Measurements from ENCODE around the gene F10. TPM values are rescaled to one million over a fixed set of nuclear protein-coding genes. Genes with fewer than 3 reads are reported as not detected.

Gene F10
- total RNA-seq, 1 donor from 2014 or later, result not detected

DNA sequence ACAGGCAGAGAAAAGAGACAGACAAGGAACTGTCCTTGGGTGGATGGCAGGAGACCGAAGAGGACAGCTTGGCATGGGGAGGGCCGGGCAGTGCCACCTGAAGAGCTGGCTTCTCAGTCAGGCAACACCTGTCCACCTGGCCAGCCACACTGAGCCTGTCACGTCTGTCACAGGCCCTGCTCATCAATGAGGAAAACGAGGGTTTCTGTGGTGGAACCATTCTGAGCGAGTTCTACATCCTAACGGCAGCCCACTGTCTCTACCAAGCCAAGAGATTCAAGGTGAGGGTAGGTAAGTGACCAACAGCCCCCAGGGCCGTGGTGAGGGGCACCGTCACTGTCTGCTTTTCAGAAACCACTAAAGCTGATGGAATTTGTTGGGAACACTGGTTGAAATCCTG lies 24.6 kb downstream of the F10 start:
- no peak overlapping the region for H3K4me3 Mint-ChIP-seq

DNA sequence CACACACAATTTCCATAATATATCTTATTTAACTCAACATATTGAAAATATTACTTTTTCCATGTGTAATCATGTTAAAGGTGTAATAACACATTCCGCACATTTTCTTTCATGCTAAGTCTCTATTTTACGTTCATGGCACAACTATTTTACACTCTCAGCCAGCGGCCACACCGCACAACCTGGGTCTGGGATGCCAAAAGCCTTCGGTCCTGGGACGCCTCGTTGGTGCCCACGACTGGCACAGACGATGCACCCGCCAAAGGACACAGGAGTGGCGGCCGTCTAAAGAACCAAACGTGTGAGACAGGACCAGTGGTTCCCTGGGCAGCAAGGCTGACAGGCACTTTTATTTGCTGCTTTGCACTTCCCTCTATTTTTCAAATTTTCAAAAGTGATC lies 25.8 kb downstream of the F10 start:
- intact Hi-C loops (cut with micrococcal nuclease), result no loop called here
- H3K36me3 Mint-ChIP-seq (ENCODE audit: low read depth), result no peaks in the 10 kb centered on the region
- no peak for DNase-seq (ENCODE audit: low spot score)
- no peaks in the 10 kb centered on the region for H3K9me3 Mint-ChIP-seq
- no peak overlapping the region for H3K4me3 Mint-ChIP-seq
- peaks cover 11% of the 10 kb centered on the region for H3K4me1 Mint-ChIP-seq (ENCODE audit: low read depth)
- no peak overlapping the region for H3K27ac Mint-ChIP-seq
- peaks cover 24% of the 10 kb centered on the region for H3K27me3 Mint-ChIP-seq (ENCODE audit: insufficient read depth)

More for the DNA sequence above, 24.6 kb downstream of the F10 start:
- no peak for DNase-seq (ENCODE audit: low spot score)
- intact Hi-C loops (cut with micrococcal nuclease), result no loop called here
- H3K9me3 Mint-ChIP-seq, result no peaks in the 10 kb centered on the region
- no peak overlapping the region for H3K27ac Mint-ChIP-seq
- H3K27me3 Mint-ChIP-seq (ENCODE audit: insufficient read depth), result peaks cover 18% of the 10 kb centered on the region
- H3K36me3 Mint-ChIP-seq (ENCODE audit: low read depth), result no peaks in the 10 kb centered on the region
- H3K4me1 Mint-ChIP-seq (ENCODE audit: low read depth), result peaks cover 3% of the 10 kb centered on the region

DNA sequence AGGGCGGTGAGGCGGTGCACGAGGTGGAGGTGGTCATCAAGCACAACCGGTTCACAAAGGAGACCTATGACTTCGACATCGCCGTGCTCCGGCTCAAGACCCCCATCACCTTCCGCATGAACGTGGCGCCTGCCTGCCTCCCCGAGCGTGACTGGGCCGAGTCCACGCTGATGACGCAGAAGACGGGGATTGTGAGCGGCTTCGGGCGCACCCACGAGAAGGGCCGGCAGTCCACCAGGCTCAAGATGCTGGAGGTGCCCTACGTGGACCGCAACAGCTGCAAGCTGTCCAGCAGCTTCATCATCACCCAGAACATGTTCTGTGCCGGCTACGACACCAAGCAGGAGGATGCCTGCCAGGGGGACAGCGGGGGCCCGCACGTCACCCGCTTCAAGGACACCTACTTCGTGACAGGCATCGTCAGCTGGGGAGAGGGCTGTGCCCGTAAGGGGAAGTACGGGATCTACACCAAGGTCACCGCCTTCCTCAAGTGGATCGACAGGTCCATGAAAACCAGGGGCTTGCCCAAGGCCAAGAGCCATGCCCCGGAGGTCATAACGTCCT lies 26.4 kb downstream of the F10 start:
- intact Hi-C loops (cut with micrococcal nuclease), result no loop called here
- Mint-ChIP-seq H3K27me3 (ENCODE audit: insufficient read depth) (peaks cover 28% of the 10 kb centered on the region), H3K4me3 (no peak overlapping the region), H3K36me3 (ENCODE audit: low read depth) (no peaks in the 10 kb centered on the region), H3K27ac (no peak overlapping the region), H3K9me3 (no peaks in the 10 kb centered on the region), H3K4me1 (ENCODE audit: low read depth) (peaks cover 11% of the 10 kb centered on the region)
- no peak for DNase-seq (ENCODE audit: low spot score)

DNA sequence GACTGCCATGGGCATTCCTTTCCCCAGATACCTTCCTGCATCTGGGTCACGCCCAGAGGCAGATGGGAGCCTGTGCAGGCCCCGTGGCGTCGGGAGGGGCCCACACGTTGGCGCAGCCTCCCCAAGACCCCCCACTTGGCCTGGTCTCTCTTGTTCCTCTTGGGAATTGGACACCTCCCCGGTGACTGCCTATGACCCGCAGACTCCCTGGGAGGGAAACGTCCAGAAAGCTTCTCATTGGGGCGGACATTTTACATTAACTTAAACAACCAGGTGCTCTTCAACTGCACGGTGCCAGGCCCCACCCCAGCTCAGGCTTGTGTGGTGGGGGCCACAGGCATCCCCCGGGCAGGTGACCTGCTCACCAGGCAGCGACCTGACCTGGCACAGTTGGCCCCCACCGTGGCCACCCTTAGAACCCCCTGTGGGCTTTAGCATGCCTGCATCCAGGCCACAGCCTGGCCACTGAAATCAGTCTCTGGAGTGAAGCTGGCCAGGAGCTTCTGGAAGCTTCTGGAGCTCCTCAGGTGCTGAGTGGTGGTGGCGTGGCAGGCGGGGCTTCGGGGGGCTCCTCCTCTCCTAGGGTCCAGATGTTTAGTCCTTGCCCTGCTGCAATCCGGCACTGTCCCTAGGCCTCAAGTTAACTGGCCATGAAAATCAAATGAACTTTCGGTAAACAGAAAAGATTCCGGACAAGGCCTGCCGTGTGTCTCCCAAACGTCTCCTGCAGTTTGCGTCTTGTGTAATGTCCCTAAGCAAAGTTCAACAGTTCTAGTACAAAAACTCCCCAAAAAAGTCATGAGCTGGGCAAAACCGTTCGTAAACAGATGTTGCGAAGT lies 27.3 kb downstream of the F10 start:
- peaks cover 30% of the 10 kb centered on the region for H3K27me3 Mint-ChIP-seq (ENCODE audit: insufficient read depth)
- no peaks in the 10 kb centered on the region for H3K36me3 Mint-ChIP-seq (ENCODE audit: low read depth)
- H3K4me3 Mint-ChIP-seq, result no peak overlapping the region
- no peak overlapping the region for H3K27ac Mint-ChIP-seq
- DNase-seq (ENCODE audit: low spot score), result no peak
- peaks cover 5% of the 10 kb centered on the region for H3K9me3 Mint-ChIP-seq
- H3K4me1 Mint-ChIP-seq (ENCODE audit: low read depth), result peaks cover 16% of the 10 kb centered on the region
- intact Hi-C loops (cut with micrococcal nuclease), result no loop called here

DNA sequence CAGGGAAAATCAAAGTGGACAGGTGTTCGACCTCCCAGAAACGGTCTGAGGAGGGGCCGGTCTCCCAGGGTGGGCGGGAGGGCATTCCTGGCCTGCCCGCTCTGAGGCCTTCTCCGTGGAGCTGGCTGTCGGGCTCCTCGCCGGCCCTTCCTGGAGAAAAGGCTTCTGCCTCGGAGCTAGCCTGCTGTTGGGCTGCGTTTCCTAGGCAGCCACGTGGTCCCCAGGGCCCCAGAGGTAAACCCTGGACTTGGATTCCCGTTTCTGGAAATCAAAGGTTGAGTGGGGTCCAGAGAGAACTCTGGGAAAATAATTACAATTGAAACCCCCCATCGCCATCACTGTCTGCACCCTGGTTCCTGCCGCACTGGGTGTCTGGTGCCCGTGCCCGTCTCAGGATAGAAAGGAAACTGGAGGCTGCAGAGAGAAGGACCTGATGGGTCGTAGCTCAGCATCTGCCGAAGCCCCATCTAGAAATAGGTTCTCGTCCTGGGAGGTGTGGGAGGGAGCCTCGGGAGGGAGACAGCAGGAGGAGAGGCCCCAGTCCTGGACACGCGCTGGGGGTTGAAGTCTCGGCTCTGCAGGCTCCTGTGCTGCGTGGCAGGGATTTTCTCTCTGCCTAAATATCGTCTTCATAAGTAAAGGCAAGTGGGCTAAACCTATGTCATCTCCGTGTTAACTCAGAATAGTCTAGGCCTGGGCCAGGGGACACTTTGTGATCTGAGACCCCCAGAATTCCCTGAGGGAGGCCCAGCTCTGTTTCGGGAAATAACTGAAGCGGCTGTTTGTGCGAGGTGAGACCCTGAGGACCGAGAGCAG lies 28.2 kb downstream of the F10 start:
- Mint-ChIP-seq H3K27me3 (ENCODE audit: insufficient read depth) (peaks cover 28% of the 10 kb centered on the region), H3K27ac (no peak overlapping the region), H3K4me1 (ENCODE audit: low read depth) (peaks cover 18% of the 10 kb centered on the region), H3K36me3 (ENCODE audit: low read depth) (peaks cover 3% of the 10 kb centered on the region), H3K9me3 (peaks cover 14% of the 10 kb centered on the region), H3K4me3 (no peak overlapping the region)
- intact Hi-C loops (cut with micrococcal nuclease), result no loop called here
- DNase-seq (ENCODE audit: low spot score), result no peak

DNA sequence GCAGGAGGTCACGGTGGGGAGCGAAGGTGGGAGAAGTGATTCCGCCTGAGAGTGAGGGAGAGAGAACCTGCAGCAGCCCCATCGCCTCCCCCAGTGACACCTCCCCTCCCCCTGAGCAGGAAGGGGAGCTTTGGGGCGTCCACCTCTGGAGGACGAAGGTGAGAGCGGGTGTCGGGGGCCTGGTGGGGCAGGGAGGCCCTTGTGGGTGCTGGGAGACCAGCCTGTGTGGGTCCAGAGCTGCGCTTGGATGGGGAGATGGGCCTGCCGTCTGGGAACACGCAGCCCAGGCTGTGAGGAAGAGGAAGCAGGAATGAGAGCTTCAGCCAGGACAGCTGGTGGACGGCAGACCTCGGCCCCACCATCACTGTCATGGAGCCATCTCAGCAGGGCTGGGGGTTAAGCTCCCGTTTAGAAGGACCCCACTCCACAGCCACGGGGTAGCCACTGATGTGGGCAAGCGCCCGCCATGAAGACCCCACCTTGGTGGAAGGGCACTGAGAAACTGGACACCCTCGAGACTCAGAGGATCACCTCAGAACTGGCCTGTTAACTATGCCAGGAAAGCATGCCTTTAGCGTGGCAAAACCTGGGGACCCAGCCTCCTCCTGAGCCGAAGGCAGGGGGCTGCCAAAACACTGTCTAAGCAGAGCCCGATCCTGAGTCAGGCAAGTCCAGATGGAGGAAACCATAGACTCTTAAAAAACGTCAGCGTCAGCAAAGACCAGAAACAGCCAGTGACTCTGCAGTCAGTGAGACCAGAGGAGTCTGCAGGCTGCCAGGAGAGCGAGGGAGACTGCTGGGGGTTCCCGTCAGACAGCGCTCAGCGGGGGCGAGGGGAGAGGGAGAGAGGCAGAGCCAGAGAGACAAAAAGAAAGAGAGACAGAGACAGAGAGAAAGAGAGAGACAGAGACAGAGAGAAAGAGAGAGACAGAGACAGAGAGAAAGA lies 29.4 kb downstream of the F10 start:
- Mint-ChIP-seq H3K4me1 (ENCODE audit: low read depth) (peaks cover 18% of the 10 kb centered on the region), H3K4me3 (peak overlapping the region; percentile 76), H3K27ac (peak overlapping the region; percentile 86), H3K9me3 (peaks cover 24% of the 10 kb centered on the region), H3K36me3 (ENCODE audit: low read depth) (peaks cover 3% of the 10 kb centered on the region), H3K27me3 (ENCODE audit: insufficient read depth) (peaks cover 30% of the 10 kb centered on the region)
- DNase-seq (ENCODE audit: low spot score), result no peak
- intact Hi-C loops (cut with micrococcal nuclease), result loop anchor here (2.0 kb wide), 1 partner anchor 57 kb away; the partner anchor contains the start of genes CUL4A and PCID2

DNA sequence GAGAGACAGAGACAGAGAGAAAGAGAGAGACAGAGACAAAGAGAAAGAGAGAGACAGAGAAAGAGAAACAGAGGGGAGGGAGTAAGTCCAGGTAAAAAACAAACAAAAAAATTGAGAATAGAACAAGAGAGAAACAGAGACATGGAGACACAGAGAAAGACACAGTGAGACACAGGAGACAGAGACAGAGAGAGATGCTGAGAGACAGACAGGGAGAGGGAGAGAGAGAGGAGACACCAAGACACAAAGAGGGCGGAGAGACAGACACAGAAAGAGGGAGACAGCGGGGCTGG lies 30.0 kb downstream of the F10 start:
- Mint-ChIP-seq H3K27ac (peak overlapping the region; percentile 86), H3K36me3 (ENCODE audit: low read depth) (peaks cover 3% of the 10 kb centered on the region), H3K4me3 (peak overlapping the region; percentile 76), H3K9me3 (peaks cover 29% of the 10 kb centered on the region), H3K4me1 (ENCODE audit: low read depth) (peaks cover 18% of the 10 kb centered on the region), H3K27me3 (ENCODE audit: insufficient read depth) (peaks cover 31% of the 10 kb centered on the region)
- DNase-seq (ENCODE audit: low spot score), result no peak
- intact Hi-C loops (cut with micrococcal nuclease), result loop anchor here (2.0 kb wide), 1 partner anchor 56 kb away; the partner anchor contains the start of genes CUL4A and PCID2

DNA sequence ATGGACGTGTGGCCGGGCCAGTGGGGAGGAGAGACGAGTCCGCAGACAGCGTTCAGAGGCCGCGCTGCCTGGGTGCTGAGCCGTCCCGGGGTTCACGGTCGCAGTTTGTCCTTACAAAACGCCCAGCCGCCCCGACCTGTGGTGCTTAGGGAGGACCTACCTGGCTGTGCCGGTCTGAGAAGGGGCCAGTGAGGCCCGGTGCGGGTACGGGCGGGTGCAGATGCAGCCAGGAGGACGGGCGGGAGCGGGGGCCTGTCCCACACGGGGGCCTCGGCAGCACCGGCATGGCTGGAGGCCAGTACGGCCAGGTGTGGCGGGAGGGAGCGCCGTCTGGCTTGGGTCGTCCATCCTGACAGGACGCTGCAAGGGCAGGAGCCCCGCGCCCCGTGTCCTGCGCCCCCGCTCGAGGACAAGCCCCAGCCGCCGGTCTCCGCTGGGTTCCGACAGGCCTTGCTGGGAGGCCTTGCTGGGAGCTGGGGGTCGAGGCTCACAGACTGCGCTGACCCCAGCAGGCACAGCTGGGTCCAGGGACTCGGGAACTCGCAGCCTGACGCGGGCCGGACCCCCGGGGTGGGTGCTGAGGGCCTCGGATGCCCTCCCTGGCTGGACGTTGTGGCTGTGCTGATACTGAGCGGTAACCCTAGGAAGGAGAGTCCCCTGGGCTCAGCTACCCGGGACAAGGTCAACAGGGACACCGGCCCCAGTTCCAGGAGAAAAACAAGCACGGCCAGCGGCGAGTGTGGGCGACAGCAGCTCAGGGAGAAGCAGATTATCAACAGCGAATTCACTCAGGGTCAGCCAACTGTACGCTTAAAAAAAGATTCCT lies 30.6 kb downstream of the F10 start:
- Mint-ChIP-seq H3K27me3 (ENCODE audit: insufficient read depth) (peaks cover 32% of the 10 kb centered on the region), H3K27ac (peak overlapping the region; percentile 86), H3K4me1 (ENCODE audit: low read depth) (peaks cover 18% of the 10 kb centered on the region), H3K4me3 (peak overlapping the region; percentile 76), H3K36me3 (ENCODE audit: low read depth) (peaks cover 3% of the 10 kb centered on the region), H3K9me3 (peaks cover 29% of the 10 kb centered on the region)
- intact Hi-C loops (cut with micrococcal nuclease), result loop anchor here (2.0 kb wide), 1 partner anchor 56 kb away; the partner anchor contains the start of genes CUL4A and PCID2
- DNase-seq (ENCODE audit: low spot score), result no peak

DNA sequence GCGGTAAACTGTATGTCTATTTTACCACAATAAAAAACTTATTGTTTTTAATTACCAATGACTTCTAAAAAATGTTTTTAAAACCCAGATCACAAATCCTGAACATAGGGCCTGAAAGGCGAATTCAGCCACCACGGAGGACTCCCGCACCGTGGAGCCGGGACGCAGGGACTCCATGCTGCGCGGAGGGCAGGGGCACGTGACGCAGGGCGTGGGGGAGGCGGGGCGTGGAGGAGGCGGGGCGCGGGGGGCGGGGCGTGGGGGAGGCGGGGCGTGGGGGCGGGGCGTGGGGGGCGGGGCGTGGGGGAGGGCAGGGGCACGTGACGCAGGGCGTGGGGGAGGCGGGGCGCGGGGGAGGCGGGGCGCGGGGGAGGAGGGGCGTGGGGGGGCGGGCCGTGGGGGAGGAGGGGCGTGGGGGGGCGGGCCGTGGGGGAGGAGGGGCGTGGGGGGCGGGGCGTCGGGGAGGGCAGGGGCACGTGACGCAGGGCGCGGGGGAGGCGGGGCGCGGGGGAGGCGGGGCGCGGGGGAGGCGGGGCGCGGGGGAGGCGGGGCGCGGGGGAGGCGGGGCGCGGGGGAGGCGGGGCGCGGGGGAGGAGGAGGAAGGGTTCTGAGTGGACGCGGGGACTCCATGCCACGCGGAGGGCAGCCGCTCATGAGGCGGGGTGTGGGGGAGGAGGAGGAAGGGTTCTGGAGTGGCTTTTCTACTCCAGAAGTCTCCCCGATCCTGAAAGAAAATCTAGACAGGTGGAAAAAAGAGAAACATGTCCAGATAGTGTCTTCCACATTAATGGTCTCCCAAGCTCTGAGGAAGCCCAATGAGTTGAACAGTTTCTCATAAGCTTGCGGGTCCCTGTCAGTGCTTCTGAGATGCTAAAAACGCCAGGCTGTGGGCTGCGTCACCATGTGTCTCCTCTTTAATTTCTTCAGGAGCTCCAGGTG lies 31.5 kb downstream of the F10 start:
- peak overlapping the region; percentile 61 for H3K4me3 Mint-ChIP-seq
- H3K4me1 Mint-ChIP-seq (ENCODE audit: low read depth), result peaks cover 18% of the 10 kb centered on the region
- intact Hi-C loops (cut with micrococcal nuclease), result loop anchor here (2.0 kb wide), 1 partner anchor 55 kb away; the partner anchor contains the start of genes CUL4A and PCID2
- peaks cover 29% of the 10 kb centered on the region for H3K9me3 Mint-ChIP-seq
- H3K27ac Mint-ChIP-seq, result peak overlapping the region; percentile 72
- peaks cover 3% of the 10 kb centered on the region for H3K36me3 Mint-ChIP-seq (ENCODE audit: low read depth)
- peak; percentile 35 for DNase-seq (ENCODE audit: low spot score)
- H3K27me3 Mint-ChIP-seq (ENCODE audit: insufficient read depth), result peaks cover 32% of the 10 kb centered on the region

DNA sequence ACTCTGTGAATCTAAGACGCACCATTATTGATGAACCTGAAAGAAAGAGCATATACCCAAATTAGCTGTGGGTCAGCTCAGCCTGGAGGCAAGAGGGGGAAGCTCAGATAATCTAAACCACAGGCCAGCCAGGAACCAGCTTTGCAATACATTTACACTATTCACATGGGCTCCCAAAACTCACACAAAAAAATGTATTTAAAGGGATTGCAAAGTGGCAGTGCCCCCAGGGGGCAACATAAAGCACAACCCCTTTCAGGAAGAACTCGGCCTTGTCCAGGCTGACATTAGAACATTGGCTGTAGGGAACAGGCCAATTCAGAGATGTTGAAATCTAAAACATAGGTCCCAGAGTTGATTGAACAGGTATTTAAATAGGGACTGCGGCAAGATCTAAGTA lies 32.6 kb downstream of the F10 start:
- H3K27me3 Mint-ChIP-seq (ENCODE audit: insufficient read depth), result peaks cover 32% of the 10 kb centered on the region
- DNase-seq (ENCODE audit: low spot score), result no peak
- H3K4me3 Mint-ChIP-seq, result no peak overlapping the region
- H3K36me3 Mint-ChIP-seq (ENCODE audit: low read depth), result peaks cover 3% of the 10 kb centered on the region
- peaks cover 29% of the 10 kb centered on the region for H3K9me3 Mint-ChIP-seq
- peaks cover 22% of the 10 kb centered on the region for H3K4me1 Mint-ChIP-seq (ENCODE audit: low read depth)
- H3K27ac Mint-ChIP-seq, result peak overlapping the region; percentile 79
- intact Hi-C loops (cut with micrococcal nuclease), result no loop called here
